ENCODE measurements around the gene PCDHGA10.
"Not testable (repeated sequence)": the region's sequence is repeated elsewhere in the genome, so short reads cannot be mapped to it uniquely, and the experiment has no call there.

PCDHGA10 gene

GRCh38 chr5:141412854-141413539 lies at the start of gene PCDHGA10:
Gene PCDHGA10 (plus strand): TSS chr5:141412987. CDS start chr5:141413176, 189 bp downstream.
- DNase-seq = peak in 1 of 3 experiments; percentile 1

- DNase-seq = no peak
These were observed 48.7 kb upstream of the PCDHGA10 start, which contains the start of gene PCDHGA5 for GRCh38 chr5:141363952-141364660. Gene PCDHGA5 (plus strand): TSS chr5:141364162. CDS start chr5:141364331, 169 bp downstream.

- no peak for DNase-seq
These were observed 46.5 kb upstream of the PCDHGA10 start for GRCh38 chr5:141366016-141366896.

- no peak for DNase-seq
These were observed 42.6 kb upstream of the PCDHGA10 start, which contains the start of gene PCDHGB3 for GRCh38 chr5:141369994-141370848. Gene PCDHGB3 (plus strand): TSS chr5:141370242. CDS start chr5:141370395, 153 bp downstream.

GRCh38 chr5:141371572-141372475 lies 41.0 kb upstream of the PCDHGA10 start:
- no peak for DNase-seq

GRCh38 chr5:141373673-141374317 lies 39.0 kb upstream of the PCDHGA10 start, which contains the start of gene PCDHGA6:
Gene PCDHGA6 (plus strand): TSS chr5:141373891. CDS start chr5:141374084, 193 bp downstream.
- DNase-seq = peak in 1 of 3 experiments; percentile 0

- DNase-seq = no peak
These were observed 38.2 kb upstream of the PCDHGA10 start for GRCh38 chr5:141374627-141375026.

GRCh38 chr5:141375444-141376155 lies 37.2 kb upstream of the PCDHGA10 start:
- DNase-seq = not testable (repeated sequence)

GRCh38 chr5:141382469-141383294 lies 30.1 kb upstream of the PCDHGA10 start, which contains the start of gene PCDHGA7:
Gene PCDHGA7 (plus strand): TSS chr5:141382742. CDS start chr5:141382900, 158 bp downstream.
- no peak for DNase-seq

GRCh38 chr5:141383345-141383744 lies 29.4 kb upstream of the PCDHGA10 start:
- no peak for DNase-seq

GRCh38 chr5:141384471-141385267 lies 28.1 kb upstream of the PCDHGA10 start:
- no peak for DNase-seq

- DNase-seq = not testable (repeated sequence)
These were observed 25.1 kb upstream of the PCDHGA10 start, which contains the start of gene PCDHGB4 for GRCh38 chr5:141387557-141388311. Gene PCDHGB4 (plus strand): TSS chr5:141387698. CDS start chr5:141387885, 187 bp downstream.

GRCh38 chr5:141388661-141389060 lies 24.1 kb upstream of the PCDHGA10 start:
- DNase-seq = no peak

GRCh38 chr5:141389153-141390042 lies 23.4 kb upstream of the PCDHGA10 start:
- no peak for DNase-seq

- DNase-seq = no peak
These were observed 20.2 kb upstream of the PCDHGA10 start, which contains the start of gene PCDHGA8 for GRCh38 chr5:141392429-141393198. Gene PCDHGA8 (plus strand): TSS chr5:141392633. CDS start chr5:141392814, 181 bp downstream.

All from NCI-H1417 (cell line).